Activated T-helper 17 cell treated with anti-CD3 and anti-CD28 coated beads, Interleukin-2, amount 50 U/mL, for 72 hours (primary cell): ENCODE results near the gene MINPP1. TPM values are rescaled to one million over a fixed set of nuclear protein-coding genes. Genes with fewer than 3 reads are reported as not detected.

Experiments
- ATAC-seq: fragments of 150-1000 bp; cut with Tn5 transposase; replicated peaks from 2 replicates; pipeline ENCODE4 v1.10.0; 2021; ENCODE audit warnings: mild to moderate bottlenecking, moderate library complexity
- H3K27ac Mint-ChIP-seq: one replicate; pipeline ENCODE4 v1.8.0; 2022; ENCODE audit warnings: mixed read lengths
- H3K27me3 Mint-ChIP-seq: one replicate; pipeline ENCODE4 v1.8.0; 2022; ENCODE audit warnings: mixed read lengths
- H3K36me3 Mint-ChIP-seq: one replicate; pipeline ENCODE4 v1.8.0; 2022; ENCODE audit warnings: low read depth, mild to moderate bottlenecking, mixed read lengths
- H3K4me1 Mint-ChIP-seq: one replicate; pipeline ENCODE4 v1.8.0; 2022; ENCODE audit warnings: mixed read lengths
- H3K4me3 Mint-ChIP-seq: one replicate; pipeline ENCODE4 v1.8.0; 2022; ENCODE audit warnings: mild to moderate bottlenecking, mixed read lengths
- H3K9me3 Mint-ChIP-seq: one replicate; pipeline ENCODE4 v1.8.0; 2022; ENCODE audit warnings: mixed read lengths
- total RNA-seq, 2 donors: library from RNA; stranded (reverse); gene quantifications; one replicate each; pipeline ENCODE4 v1.2.3, GENCODE V29; 2022

MINPP1 gene
- total RNA-seq, 2 donors from 2014 or later, result 8.9 to 10.8 TPM

DNA sequence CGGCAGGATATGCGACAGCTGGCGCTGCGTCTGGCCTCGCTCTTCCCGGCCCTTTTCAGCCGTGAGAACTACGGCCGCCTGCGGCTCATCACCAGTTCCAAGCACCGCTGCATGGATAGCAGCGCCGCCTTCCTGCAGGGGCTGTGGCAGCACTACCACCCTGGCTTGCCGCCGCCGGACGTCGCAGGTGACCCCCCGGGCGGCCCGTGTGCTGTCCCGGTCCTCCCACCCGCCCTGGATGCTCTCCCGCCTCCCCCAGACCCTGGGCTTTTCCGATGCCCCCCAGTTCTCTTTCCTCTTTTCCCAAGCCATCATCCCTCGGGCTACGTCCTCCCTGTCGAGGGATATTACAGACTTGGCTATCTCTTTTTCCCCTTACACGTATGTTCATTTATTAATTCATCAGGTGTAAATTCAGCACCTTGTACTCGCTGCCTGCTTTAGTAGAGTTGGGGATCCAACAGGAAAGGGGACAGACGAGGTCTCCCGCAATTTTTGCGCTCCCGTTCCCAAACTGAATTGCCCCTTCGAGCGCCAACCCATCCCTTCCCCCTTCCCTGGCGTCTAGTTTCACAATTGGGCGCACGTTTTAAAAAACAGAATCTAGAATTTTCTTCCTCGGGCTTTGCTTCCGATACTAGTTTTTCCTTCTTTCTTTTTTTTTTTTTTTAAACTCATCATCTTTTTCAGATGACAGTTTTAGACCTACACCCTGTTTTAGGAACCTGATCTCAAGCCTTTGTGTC, 846 bp downstream of the MINPP1 start:
- peaks cover 5% of the 10 kb centered on the region for H3K27me3 Mint-ChIP-seq
- peaks cover 11% of the 10 kb centered on the region for H3K4me1 Mint-ChIP-seq
- H3K4me3 Mint-ChIP-seq, result peak overlapping the region; percentile 89
- H3K27ac Mint-ChIP-seq, result peak overlapping the region; percentile 90
- no peaks in the 10 kb centered on the region for H3K9me3 Mint-ChIP-seq
- peak; percentile 61 for ATAC-seq
- H3K36me3 Mint-ChIP-seq, result peaks cover 28% of the 10 kb centered on the region

DNA sequence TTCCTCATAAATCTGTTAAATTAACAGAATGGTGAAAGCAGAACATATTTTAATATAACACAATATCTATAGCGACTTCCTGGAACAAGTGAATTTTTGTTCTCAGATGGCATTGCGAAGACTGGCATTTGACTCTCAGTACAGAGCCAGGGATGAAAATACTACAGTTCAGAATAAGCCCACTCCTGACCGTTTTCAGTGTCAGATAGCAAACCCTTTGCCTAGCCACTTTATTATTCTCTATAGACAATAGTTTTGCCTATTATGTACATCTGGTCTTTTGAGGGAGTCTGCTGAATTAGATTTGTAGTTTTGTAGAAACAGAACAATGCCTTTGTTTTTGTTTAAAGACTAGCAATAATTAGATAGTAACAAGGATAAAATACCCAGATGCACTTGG, 2.3 kb downstream of the MINPP1 start:
- Mint-ChIP-seq H3K4me3 (peak overlapping the region; percentile 89), H3K9me3 (no peaks in the 10 kb centered on the region), H3K27ac (no peak overlapping the region), H3K36me3 (peaks cover 42% of the 10 kb centered on the region), H3K4me1 (peaks cover 11% of the 10 kb centered on the region), H3K27me3 (peaks cover 3% of the 10 kb centered on the region)
- no peak for ATAC-seq

DNA sequence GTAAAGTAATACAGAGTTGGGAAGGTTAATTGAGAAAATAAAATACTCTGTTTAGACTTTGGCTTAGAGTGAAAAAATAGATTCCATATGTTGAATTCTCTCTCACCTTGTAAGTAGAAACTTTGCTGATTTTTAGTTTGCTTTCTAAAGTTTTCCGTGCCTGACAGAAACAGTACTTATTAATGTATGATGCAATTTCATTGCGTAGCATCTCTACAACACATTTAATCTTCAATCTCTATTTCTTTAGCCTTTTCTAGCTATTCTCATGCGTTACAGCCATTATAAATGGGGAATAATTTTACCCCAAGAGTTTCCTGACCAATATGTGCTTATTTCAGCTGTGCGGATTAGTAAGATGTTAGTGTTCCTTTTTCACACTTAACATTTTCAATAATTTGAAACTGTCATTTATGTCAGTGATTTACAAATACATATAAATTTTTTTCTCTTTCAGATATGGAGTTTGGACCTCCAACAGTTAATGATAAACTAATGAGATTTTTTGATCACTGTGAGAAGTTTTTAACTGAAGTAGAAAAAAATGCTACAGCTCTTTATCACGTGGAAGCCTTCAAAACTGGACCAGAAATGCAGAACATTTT, 3.3 kb downstream of the MINPP1 start:
- H3K9me3 Mint-ChIP-seq, result no peaks in the 10 kb centered on the region
- peaks cover 52% of the 10 kb centered on the region for H3K36me3 Mint-ChIP-seq
- H3K27me3 Mint-ChIP-seq, result no peaks in the 10 kb centered on the region
- H3K27ac Mint-ChIP-seq, result no peak overlapping the region
- no peak for ATAC-seq
- no peak overlapping the region for H3K4me3 Mint-ChIP-seq
- H3K4me1 Mint-ChIP-seq, result peaks cover 11% of the 10 kb centered on the region

DNA sequence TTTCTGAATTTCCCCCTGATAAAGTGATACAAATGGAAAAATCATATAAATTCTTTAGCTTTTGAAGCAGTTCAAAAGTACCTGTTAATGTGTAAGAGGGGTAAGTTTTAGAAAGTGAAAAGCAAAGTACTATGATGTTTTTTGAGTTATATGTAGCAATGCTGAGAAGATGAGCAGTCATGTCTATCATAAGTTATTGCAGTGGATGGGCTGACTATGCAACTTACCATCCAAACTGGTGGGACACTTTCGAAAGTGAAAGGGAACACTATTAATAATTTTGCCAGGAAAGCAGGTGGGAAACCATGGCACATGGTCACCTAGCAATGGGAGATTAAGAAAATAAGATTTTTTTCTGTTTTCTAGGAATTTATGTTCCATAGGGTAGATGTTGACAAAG, 4.1 kb downstream of the MINPP1 start:
- peaks cover 11% of the 10 kb centered on the region for H3K4me1 Mint-ChIP-seq
- no peak for ATAC-seq
- no peaks in the 10 kb centered on the region for H3K27me3 Mint-ChIP-seq
- H3K27ac Mint-ChIP-seq, result no peak overlapping the region
- H3K4me3 Mint-ChIP-seq, result no peak overlapping the region
- peaks cover 60% of the 10 kb centered on the region for H3K36me3 Mint-ChIP-seq
- H3K9me3 Mint-ChIP-seq, result no peaks in the 10 kb centered on the region

- ATAC-seq, result no peak
- H3K27me3 Mint-ChIP-seq, result no peaks in the 10 kb centered on the region
- no peak overlapping the region for H3K27ac Mint-ChIP-seq
- peaks cover 11% of the 10 kb centered on the region for H3K4me1 Mint-ChIP-seq
- no peak overlapping the region for H3K4me3 Mint-ChIP-seq
- H3K9me3 Mint-ChIP-seq, result no peaks in the 10 kb centered on the region
- H3K36me3 Mint-ChIP-seq, result peaks cover 72% of the 10 kb centered on the region
These were observed 5.3 kb downstream of the MINPP1 start for GRCh38 chr10:87510025-87510424.

GRCh38 chr10:87511526-87511925, 6.8 kb downstream of the MINPP1 start:
- Mint-ChIP-seq H3K9me3 (no peaks in the 10 kb centered on the region), H3K4me1 (peaks cover 1% of the 10 kb centered on the region), H3K4me3 (no peak overlapping the region), H3K36me3 (peaks cover 75% of the 10 kb centered on the region), H3K27ac (no peak overlapping the region), H3K27me3 (no peaks in the 10 kb centered on the region)
- ATAC-seq, result no peak

- peaks cover 4% of the 10 kb centered on the region for H3K4me1 Mint-ChIP-seq
- H3K27me3 Mint-ChIP-seq, result no peaks in the 10 kb centered on the region
- no peak for ATAC-seq
- peaks cover 73% of the 10 kb centered on the region for H3K36me3 Mint-ChIP-seq
- no peaks in the 10 kb centered on the region for H3K9me3 Mint-ChIP-seq
- no peak overlapping the region for H3K4me3 Mint-ChIP-seq
- no peak overlapping the region for H3K27ac Mint-ChIP-seq
These were observed 14.2 kb downstream of the MINPP1 start for GRCh38 chr10:87518937-87519336.

GRCh38 chr10:87519582-87519981, 14.9 kb downstream of the MINPP1 start:
- peak; percentile 84 for ATAC-seq
- no peaks in the 10 kb centered on the region for H3K27me3 Mint-ChIP-seq
- H3K4me1 Mint-ChIP-seq, result peaks cover 8% of the 10 kb centered on the region
- peaks cover 73% of the 10 kb centered on the region for H3K36me3 Mint-ChIP-seq
- H3K9me3 Mint-ChIP-seq, result no peaks in the 10 kb centered on the region
- peak overlapping the region; percentile 34 for H3K27ac Mint-ChIP-seq
- peak overlapping the region; percentile 25 for H3K4me3 Mint-ChIP-seq

DNA sequence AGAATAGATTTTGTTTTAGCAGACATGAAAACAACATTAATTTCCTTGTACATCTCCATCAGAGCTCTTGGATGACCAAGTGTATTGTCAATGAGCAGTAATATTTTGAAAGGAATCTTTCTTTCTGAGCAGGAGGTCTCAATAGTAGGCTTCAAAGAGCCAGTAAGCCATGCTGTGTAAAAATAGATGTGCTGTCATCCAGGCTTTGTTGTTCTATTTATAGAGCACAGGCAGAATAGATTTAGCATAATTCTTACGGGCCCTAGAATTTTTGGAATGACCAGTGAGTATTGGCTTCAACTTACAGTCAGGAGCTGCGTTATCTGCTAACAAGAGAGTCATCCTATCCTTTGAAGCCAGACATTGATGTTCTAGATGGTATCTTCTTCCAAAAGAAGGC, 19.0 kb downstream of the MINPP1 start:
- no peak for ATAC-seq
- peaks cover 78% of the 10 kb centered on the region for H3K36me3 Mint-ChIP-seq
- H3K4me1 Mint-ChIP-seq, result peaks cover 9% of the 10 kb centered on the region
- no peak overlapping the region for H3K27ac Mint-ChIP-seq
- no peaks in the 10 kb centered on the region for H3K27me3 Mint-ChIP-seq
- no peak overlapping the region for H3K4me3 Mint-ChIP-seq
- H3K9me3 Mint-ChIP-seq, result peaks cover 5% of the 10 kb centered on the region

GRCh38 chr10:87524296-87524695, 19.6 kb downstream of the MINPP1 start:
- H3K36me3 Mint-ChIP-seq, result peaks cover 78% of the 10 kb centered on the region
- H3K4me3 Mint-ChIP-seq, result no peak overlapping the region
- H3K9me3 Mint-ChIP-seq, result peaks cover 5% of the 10 kb centered on the region
- no peak for ATAC-seq
- H3K27me3 Mint-ChIP-seq, result no peaks in the 10 kb centered on the region
- H3K4me1 Mint-ChIP-seq, result peaks cover 8% of the 10 kb centered on the region
- H3K27ac Mint-ChIP-seq, result no peak overlapping the region

DNA sequence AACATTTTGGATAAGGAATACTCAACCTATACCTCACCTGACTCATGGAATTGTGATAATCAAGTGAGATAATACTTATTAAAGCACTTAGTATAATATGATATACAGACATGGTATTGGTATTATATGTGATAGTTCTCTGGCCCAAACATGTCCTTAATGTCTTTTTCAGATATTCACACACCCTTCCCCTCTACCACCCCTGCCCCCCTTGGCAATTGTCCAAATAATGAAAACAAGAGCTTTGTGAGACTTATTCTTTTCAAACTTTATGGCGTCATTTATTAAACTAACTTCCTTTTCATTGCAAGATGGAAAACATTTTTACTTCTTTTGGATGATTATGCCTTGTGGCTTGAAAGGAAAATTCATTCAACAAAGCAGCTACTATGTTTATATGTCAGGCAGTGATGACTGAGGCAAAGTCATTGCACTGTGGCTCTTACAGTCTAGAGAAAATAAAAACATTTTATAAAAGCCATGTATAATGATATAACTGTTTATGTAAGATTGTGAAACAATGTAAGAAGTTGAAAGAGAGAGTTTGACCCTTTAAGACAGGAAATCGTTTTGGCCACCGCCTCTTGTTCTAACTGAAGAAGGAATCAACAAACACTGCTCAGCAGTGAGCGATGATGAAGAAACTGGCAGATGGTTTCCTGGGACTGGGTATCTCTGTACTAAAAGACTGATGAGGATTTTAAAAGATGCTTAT, 27.4 kb downstream of the MINPP1 start:
- Mint-ChIP-seq H3K4me1 (peaks cover under 1% of the 10 kb centered on the region), H3K4me3 (no peak overlapping the region), H3K27me3 (no peaks in the 10 kb centered on the region), H3K9me3 (peaks cover under 1% of the 10 kb centered on the region), H3K36me3 (peaks cover 38% of the 10 kb centered on the region), H3K27ac (no peak overlapping the region)
- no peak for ATAC-seq

- Mint-ChIP-seq H3K27ac (no peak overlapping the region), H3K9me3 (no peaks in the 10 kb centered on the region), H3K4me1 (peaks cover 5% of the 10 kb centered on the region), H3K36me3 (peaks cover 32% of the 10 kb centered on the region), H3K27me3 (no peaks in the 10 kb centered on the region), H3K4me3 (no peak overlapping the region)
- no peak for ATAC-seq
These were observed 28.0 kb downstream of the MINPP1 start for GRCh38 chr10:87532696-87533095.

- no peak for ATAC-seq
- Mint-ChIP-seq H3K36me3 (peaks cover 30% of the 10 kb centered on the region), H3K27me3 (no peaks in the 10 kb centered on the region), H3K4me3 (no peak overlapping the region), H3K9me3 (no peaks in the 10 kb centered on the region), H3K4me1 (peaks cover 11% of the 10 kb centered on the region), H3K27ac (no peak overlapping the region)
These were observed 29.6 kb downstream of the MINPP1 start for GRCh38 chr10:87534173-87534858.
